Calu3 (cell line): ENCODE data around the gene ESR1. TPM values are rescaled to one million over a fixed set of nuclear protein-coding genes. Genes with fewer than 3 reads are reported as not detected.

Experiments
- BruUV-seq: library from RNA; stranded (reverse); fragments of 400-500 nt; replicated peaks from 2 replicates; lab custom pipeline; 2021; lab: Mats Ljungman, UMichigan
- CTCF ChIA-PET: fragments of 300-600 bp; sonication (Branson Sonifier 250); formaldehyde crosslinking; loops from one replicate; lab custom pipeline; 2022; ENCODE audit warnings: antibody characterized with exemption; lab: Charles Lee
- DNase-seq: peaks from one replicate; pipeline ENCODE4 v3.0.0; 2022
- H3K27ac Mint-ChIP-seq: one replicate; pipeline ENCODE4 v1.8.0; 2022; ENCODE audit warnings: mixed read lengths; ENCODE audit not compliant: unreplicated experiment
- H3K27me3 Mint-ChIP-seq: one replicate; pipeline ENCODE4 v1.8.0; 2022; ENCODE audit warnings: mixed read lengths; ENCODE audit not compliant: unreplicated experiment
- H3K36me3 Mint-ChIP-seq: one replicate; pipeline ENCODE4 v1.8.0; 2022; ENCODE audit warnings: mild to moderate bottlenecking, moderate library complexity, mixed read lengths; ENCODE audit not compliant: insufficient read depth, unreplicated experiment
- H3K4me1 Mint-ChIP-seq: one replicate; pipeline ENCODE4 v1.8.0; 2022; ENCODE audit warnings: mild to moderate bottlenecking, low read depth, mixed read lengths; ENCODE audit not compliant: unreplicated experiment
- H3K4me3 Mint-ChIP-seq: one replicate; pipeline ENCODE4 v1.8.0; 2022; ENCODE audit warnings: mild to moderate bottlenecking, low read depth, moderate library complexity, mixed read lengths; ENCODE audit not compliant: unreplicated experiment
- H3K9me3 Mint-ChIP-seq: one replicate; pipeline ENCODE4 v1.8.0; 2022; ENCODE audit warnings: low read depth, mixed read lengths; ENCODE audit not compliant: unreplicated experiment
- CTCF ChIP-seq: fragments of 200-600 bp; IDR thresholded peaks from one replicate; pipeline ENCODE4 v1.8.0; 2022; ENCODE audit warnings: antibody characterized with exemption; ENCODE audit not compliant: unreplicated experiment
- intact Hi-C: fragments of 100-400 bp; cut with micrococcal nuclease; formaldehyde crosslinking; loops from one replicate; pipeline ENCODE4 v1.10.0; 2022; ENCODE audit not compliant: unreplicated experiment
- total RNA-seq: library from RNA; stranded (reverse); gene quantifications from 2 replicates; pipeline ENCODE4 v1.2.3, GENCODE V29; 2022

The ESR1 gene
- total RNA-seq, 1 experiment from 2014 or later: 0.50 TPM

GRCh38 chr6:152046118-152046517 lies 238.6 kb downstream of the ESR1 start:
- H3K36me3 Mint-ChIP-seq: no peaks in the 10 kb centered on the region
- BruUV-seq: no TSS peak
- DNase-seq: no peak
- intact Hi-C loops: no loop called here
- H3K27me3 Mint-ChIP-seq: no peaks in the 10 kb centered on the region
- no peaks in the 10 kb centered on the region for H3K9me3 Mint-ChIP-seq
- no peak for TF ChIP-seq CTCF
- no peaks in the 10 kb centered on the region for H3K4me1 Mint-ChIP-seq
- no peak overlapping the region for H3K27ac Mint-ChIP-seq
- no peak overlapping the region for H3K4me3 Mint-ChIP-seq
- CTCF ChIA-PET: no interaction called here

- no peaks in the 10 kb centered on the region for H3K9me3 Mint-ChIP-seq
- H3K27me3 Mint-ChIP-seq: no peaks in the 10 kb centered on the region
- TF ChIP-seq CTCF: no peak
- H3K36me3 Mint-ChIP-seq: no peaks in the 10 kb centered on the region
- DNase-seq: no peak
- H3K4me1 Mint-ChIP-seq: no peaks in the 10 kb centered on the region
- no peak overlapping the region for H3K27ac Mint-ChIP-seq
- no TSS peak for BruUV-seq
- CTCF ChIA-PET: no interaction called here
- no peak overlapping the region for H3K4me3 Mint-ChIP-seq
- intact Hi-C loops: no loop called here
These were observed 241.4 kb downstream of the ESR1 start for GRCh38 chr6:152048921-152049320.

- H3K4me3 Mint-ChIP-seq: no peak overlapping the region
- no peaks in the 10 kb centered on the region for H3K9me3 Mint-ChIP-seq
- no peak for TF ChIP-seq CTCF
- no TSS peak for BruUV-seq
- no peaks in the 10 kb centered on the region for H3K4me1 Mint-ChIP-seq
- intact Hi-C loops: no loop called here
- CTCF ChIA-PET: no interaction called here
- DNase-seq: no peak
- no peak overlapping the region for H3K27ac Mint-ChIP-seq
- H3K27me3 Mint-ChIP-seq: no peaks in the 10 kb centered on the region
- no peaks in the 10 kb centered on the region for H3K36me3 Mint-ChIP-seq
These were observed 242.0 kb downstream of the ESR1 start for GRCh38 chr6:152049502-152049901.

GRCh38 chr6:152050451-152051195 lies 243.1 kb downstream of the ESR1 start:
- no peaks in the 10 kb centered on the region for H3K4me1 Mint-ChIP-seq
- TF ChIP-seq CTCF: no peak
- no TSS peak for BruUV-seq
- H3K9me3 Mint-ChIP-seq: peaks cover 2% of the 10 kb centered on the region
- intact Hi-C loops: no loop called here
- no peaks in the 10 kb centered on the region for H3K27me3 Mint-ChIP-seq
- H3K27ac Mint-ChIP-seq: no peak overlapping the region
- H3K36me3 Mint-ChIP-seq: no peaks in the 10 kb centered on the region
- CTCF ChIA-PET: no interaction called here
- H3K4me3 Mint-ChIP-seq: no peak overlapping the region
- no peak for DNase-seq
